DND-41 (cell line): ENCODE data around the gene UBXN1.

ENCODE experiments used
- CTCF ChIP-seq: IDR thresholded peaks from 2 replicates; pipeline ENCODE4 v1.5.1; 2012; ENCODE audit warnings: borderline replicate concordance, low read length, moderate library complexity, mild to moderate bottlenecking; ENCODE audit not compliant: poor library complexity, severe bottlenecking; ENCODE audit errors: extremely low read depth
- EZH2 ChIP-seq: IDR thresholded peaks from 3 replicates; pipeline ENCODE4 v1.6.1; 2012; ENCODE audit warnings: borderline replicate concordance, low read depth, mild to moderate bottlenecking, moderate library complexity, low read length, inconsistent platforms; ENCODE audit not compliant: severe bottlenecking

- TF ChIP-seq CTCF = no peak
- TF ChIP-seq EZH2 = no peak
Observed at GRCh38 chr11:62708793-62709192, 29.9 kb upstream of the UBXN1 start.
